ENCODE results near the gene NKAIN2.
"Not testable (repeated sequence)": the region's sequence is repeated elsewhere in the genome, so short reads cannot be mapped to it uniquely, and the experiment has no call there.

The NKAIN2 gene

DNA sequence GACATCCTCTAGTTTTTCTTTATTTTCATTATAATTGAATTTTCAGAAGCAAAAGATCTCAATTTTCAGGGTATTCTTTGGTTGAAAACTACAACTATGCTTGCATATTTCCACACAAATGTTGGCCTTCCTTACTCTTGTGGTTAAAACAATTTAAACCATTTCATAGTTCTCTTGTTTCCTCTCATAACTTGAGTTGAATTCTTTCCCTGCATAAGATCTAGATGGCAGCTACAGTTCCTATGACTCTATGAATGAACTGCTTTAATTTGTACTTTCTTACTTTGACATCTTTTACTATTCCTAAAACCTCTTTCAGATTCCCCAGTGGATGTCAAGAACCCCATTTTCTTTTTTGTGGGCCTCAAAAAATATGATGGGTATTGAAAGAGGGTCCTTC lies 564.5 kb downstream of the NKAIN2 start:
- H3K9ac ChIP-seq (ENCODE audit: low read length): no peak overlapping the region
- H3K27me3 ChIP-seq (ENCODE audit: control insufficient read depth, insufficient read depth, low read length): no peaks in the 10 kb centered on the region
- no peaks in the 10 kb centered on the region for H3K36me3 ChIP-seq (ENCODE audit: control insufficient read depth, low read depth, low read length)
- H3K4me1 ChIP-seq (ENCODE audit: control insufficient read depth, low read depth, low read length): no peaks in the 10 kb centered on the region
- H3K4me3 ChIP-seq (ENCODE audit: low read length): no peak overlapping the region
- no peak overlapping the region for H3K27ac ChIP-seq (ENCODE audit: low read length)
- no peaks in the 10 kb centered on the region for H3K9me3 ChIP-seq (ENCODE audit: control insufficient read depth, low read depth, low read length)

DNA sequence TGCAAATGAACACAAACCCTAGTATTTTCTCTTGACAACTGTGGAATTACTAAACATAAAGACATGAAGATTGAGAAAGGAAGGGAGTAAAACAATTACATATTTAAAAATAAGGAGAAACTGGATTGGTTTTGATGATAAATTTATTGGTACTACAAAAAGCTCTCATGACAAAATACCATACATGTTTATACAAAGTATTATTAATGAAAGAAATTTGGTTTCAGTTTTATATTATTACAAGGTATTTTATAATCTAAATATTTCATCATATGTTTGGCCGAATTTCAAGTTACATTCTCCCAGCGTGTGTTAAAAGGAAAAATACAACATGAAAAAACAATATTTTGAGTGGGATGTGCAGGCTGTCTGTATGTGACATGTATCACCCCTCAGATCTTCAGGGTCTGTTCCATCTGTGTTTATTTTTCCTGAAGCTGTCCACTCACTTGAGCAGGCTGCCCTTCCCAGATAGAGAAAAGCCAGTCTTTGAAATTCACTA lies 568.4 kb downstream of the NKAIN2 start:
- no peaks in the 10 kb centered on the region for H3K36me3 ChIP-seq (ENCODE audit: control insufficient read depth, low read depth, low read length)
- no peak overlapping the region for H3K27ac ChIP-seq (ENCODE audit: low read length)
- H3K9ac ChIP-seq (ENCODE audit: low read length): no peak overlapping the region
- no peak overlapping the region for H3K4me3 ChIP-seq (ENCODE audit: low read length)
- no peaks in the 10 kb centered on the region for H3K9me3 ChIP-seq (ENCODE audit: control insufficient read depth, low read depth, low read length)
- H3K4me1 ChIP-seq (ENCODE audit: control insufficient read depth, low read depth, low read length): no peaks in the 10 kb centered on the region
- H3K27me3 ChIP-seq (ENCODE audit: control insufficient read depth, insufficient read depth, low read length): no peaks in the 10 kb centered on the region

DNA sequence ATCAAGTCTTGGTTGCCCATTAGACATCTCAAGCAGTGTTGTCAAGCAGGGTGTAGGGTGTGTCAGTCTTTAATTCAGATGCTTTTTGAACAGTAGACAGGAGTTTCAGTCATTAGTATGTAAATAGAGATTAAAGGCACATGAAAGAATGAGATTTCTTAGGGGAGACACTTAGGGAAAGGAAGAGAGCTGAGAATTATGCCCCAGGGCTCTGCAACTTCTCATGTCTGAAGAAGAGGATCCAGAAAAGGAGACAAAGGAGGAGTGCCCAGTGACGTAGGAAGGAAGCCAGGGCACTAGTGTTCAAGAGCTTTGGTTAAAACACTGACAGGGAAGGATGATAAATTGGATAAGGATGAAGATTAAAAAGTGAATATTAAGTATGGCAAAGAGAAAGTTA lies 569.7 kb downstream of the NKAIN2 start:
- H3K36me3 ChIP-seq (ENCODE audit: control insufficient read depth, low read depth, low read length): no peaks in the 10 kb centered on the region
- no peak overlapping the region for H3K27ac ChIP-seq (ENCODE audit: low read length)
- H3K9me3 ChIP-seq (ENCODE audit: control insufficient read depth, low read depth, low read length): no peaks in the 10 kb centered on the region
- no peak overlapping the region for H3K9ac ChIP-seq (ENCODE audit: low read length)
- H3K4me1 ChIP-seq (ENCODE audit: control insufficient read depth, low read depth, low read length): no peaks in the 10 kb centered on the region
- H3K4me3 ChIP-seq (ENCODE audit: low read length): no peak overlapping the region
- no peaks in the 10 kb centered on the region for H3K27me3 ChIP-seq (ENCODE audit: control insufficient read depth, insufficient read depth, low read length)

DNA sequence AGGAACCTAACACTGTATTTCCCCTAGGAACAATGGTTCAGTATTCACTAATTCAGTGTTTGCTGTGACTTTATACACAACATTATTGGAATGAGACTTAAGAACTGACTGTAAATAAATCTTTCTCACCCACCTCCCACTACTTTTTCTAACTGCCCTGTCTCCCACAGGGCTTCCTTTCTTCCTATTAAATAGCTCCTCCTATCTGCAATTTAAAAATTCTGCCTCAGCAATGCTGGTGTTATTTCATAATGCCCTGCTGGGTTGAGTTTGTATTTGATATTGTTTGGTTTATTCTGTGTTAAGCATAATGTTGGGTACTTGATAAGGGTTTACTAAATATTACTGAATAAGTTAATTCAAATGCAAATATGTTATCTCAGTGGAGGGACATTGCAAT lies 585.5 kb downstream of the NKAIN2 start:
- H3K27ac ChIP-seq (ENCODE audit: low read length): no peak overlapping the region
- H3K27me3 ChIP-seq (ENCODE audit: control insufficient read depth, insufficient read depth, low read length): no peaks in the 10 kb centered on the region
- peaks cover 5% of the 10 kb centered on the region for H3K4me1 ChIP-seq (ENCODE audit: control insufficient read depth, low read depth, low read length)
- no peak overlapping the region for H3K4me3 ChIP-seq (ENCODE audit: low read length)
- H3K9ac ChIP-seq (ENCODE audit: low read length): no peak overlapping the region
- no peaks in the 10 kb centered on the region for H3K9me3 ChIP-seq (ENCODE audit: control insufficient read depth, low read depth, low read length)
- no peaks in the 10 kb centered on the region for H3K36me3 ChIP-seq (ENCODE audit: control insufficient read depth, low read depth, low read length)

DNA sequence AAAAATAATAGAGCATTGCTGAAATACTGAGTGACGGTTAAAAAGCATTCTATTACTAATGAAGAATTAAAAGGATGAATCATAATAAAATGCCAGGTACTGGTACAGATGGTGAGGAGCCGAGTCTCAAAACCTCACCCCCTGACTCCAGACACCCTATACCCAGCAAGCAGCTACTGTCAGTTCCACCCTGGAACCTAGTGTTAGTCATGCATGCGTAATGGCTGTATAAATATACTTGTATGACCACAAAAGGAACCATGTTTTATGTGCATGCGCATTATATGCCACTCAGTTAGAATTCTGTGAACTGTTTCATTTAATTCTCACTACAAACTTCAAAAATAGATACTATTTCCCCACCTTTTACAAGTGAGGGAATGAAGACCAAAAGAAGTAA lies 589.9 kb downstream of the NKAIN2 start:
- no peaks in the 10 kb centered on the region for H3K9me3 ChIP-seq (ENCODE audit: control insufficient read depth, low read depth, low read length)
- no peak overlapping the region for H3K27ac ChIP-seq (ENCODE audit: low read length)
- H3K4me1 ChIP-seq (ENCODE audit: control insufficient read depth, low read depth, low read length): peaks cover 5% of the 10 kb centered on the region
- no peaks in the 10 kb centered on the region for H3K27me3 ChIP-seq (ENCODE audit: control insufficient read depth, insufficient read depth, low read length)
- no peak overlapping the region for H3K9ac ChIP-seq (ENCODE audit: low read length)
- no peaks in the 10 kb centered on the region for H3K36me3 ChIP-seq (ENCODE audit: control insufficient read depth, low read depth, low read length)
- H3K4me3 ChIP-seq (ENCODE audit: low read length): no peak overlapping the region

DNA sequence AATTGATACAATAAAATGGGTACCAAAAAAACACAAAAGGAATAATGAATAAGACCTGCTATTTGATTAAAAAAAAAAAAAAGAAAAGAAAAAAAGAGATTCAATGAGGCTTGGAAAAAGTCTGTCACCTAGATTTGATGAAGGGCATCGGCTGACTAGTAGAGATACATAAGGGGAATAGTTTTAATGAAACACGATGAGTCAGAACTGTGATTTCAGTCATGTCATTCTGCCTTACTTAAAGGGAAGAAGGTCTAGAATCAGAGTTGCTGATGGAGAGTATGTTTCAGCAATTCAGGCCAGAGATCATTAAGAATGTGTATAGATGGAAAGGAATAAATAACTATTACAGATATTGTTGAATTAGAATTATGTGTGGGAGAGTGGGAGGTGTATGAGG lies 592.7 kb downstream of the NKAIN2 start:
- Histone ChIP-seq H3K27me3 (ENCODE audit: control insufficient read depth, insufficient read depth, low read length) (no peaks in the 10 kb centered on the region), H3K9me3 (ENCODE audit: control insufficient read depth, low read depth, low read length) (no peaks in the 10 kb centered on the region), H3K9ac (ENCODE audit: low read length) (no peak overlapping the region), H3K4me1 (ENCODE audit: control insufficient read depth, low read depth, low read length) (no peaks in the 10 kb centered on the region), H3K36me3 (ENCODE audit: control insufficient read depth, low read depth, low read length) (no peaks in the 10 kb centered on the region), H3K27ac (ENCODE audit: low read length) (no peak overlapping the region), H3K4me3 (ENCODE audit: low read length) (no peak overlapping the region)

DNA sequence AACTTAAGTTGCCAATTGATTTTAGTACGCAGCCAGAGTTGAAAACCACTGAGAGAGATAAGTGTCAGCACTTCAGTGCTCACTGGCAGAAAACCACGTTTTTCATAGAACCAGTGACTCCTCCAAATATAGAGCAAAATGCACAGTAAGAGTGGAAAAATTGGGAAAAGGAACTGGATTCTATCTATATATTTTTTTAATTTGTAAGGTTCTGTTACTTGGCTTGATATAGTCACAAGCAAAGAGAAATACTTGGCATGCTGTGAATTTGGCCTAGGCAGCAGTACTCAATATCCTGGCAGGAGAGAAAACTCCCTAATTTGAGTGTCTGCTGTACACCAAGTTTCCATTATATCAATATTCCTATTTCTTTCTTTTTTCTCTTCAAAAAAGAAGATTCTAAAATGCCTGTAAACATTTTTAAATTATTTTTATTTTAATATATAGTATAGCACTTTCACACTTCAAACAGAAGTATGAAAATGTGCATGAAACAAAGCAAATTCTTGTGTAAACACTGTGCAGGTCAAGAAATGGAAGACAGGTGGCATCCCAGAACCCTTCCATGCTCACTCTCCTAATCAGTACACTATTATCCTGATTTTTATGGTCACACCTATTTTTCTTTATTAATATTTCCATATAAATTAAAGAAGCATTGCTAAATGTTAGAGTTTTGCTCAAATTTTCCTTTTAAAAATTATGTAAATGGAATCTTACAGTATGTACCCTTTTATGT lies 596.8 kb downstream of the NKAIN2 start:
- Histone ChIP-seq H3K9me3 (ENCODE audit: control insufficient read depth, low read depth, low read length) (no peaks in the 10 kb centered on the region), H3K4me1 (ENCODE audit: control insufficient read depth, low read depth, low read length) (no peaks in the 10 kb centered on the region), H3K36me3 (ENCODE audit: control insufficient read depth, low read depth, low read length) (no peaks in the 10 kb centered on the region), H3K27me3 (ENCODE audit: control insufficient read depth, insufficient read depth, low read length) (no peaks in the 10 kb centered on the region), H3K9ac (ENCODE audit: low read length) (no peak overlapping the region), H3K27ac (ENCODE audit: low read length) (no peak overlapping the region), H3K4me3 (ENCODE audit: low read length) (no peak overlapping the region)

DNA sequence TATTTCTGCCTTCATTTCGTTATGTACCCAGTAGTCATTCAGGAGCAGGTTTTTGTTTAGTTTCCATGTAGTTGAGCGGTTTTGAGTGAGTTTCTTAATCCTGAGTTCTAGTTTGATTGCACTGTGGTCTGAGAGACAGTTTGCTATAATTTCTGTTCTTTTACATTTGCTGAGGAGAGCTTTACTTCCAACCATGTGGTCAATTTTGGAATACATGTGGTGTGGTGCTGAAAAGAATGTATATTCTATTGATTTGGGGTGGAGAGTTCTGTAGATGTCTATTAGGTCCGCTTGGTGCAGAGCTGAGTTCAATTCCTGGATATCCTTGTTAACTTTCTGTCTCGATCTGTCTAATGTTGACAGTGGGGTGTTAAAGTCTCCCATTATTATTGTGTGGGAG lies 606.8 kb downstream of the NKAIN2 start:
- H3K9me3 ChIP-seq (ENCODE audit: control insufficient read depth, low read depth, low read length); H3K9ac ChIP-seq (ENCODE audit: low read length); H3K4me3 ChIP-seq (ENCODE audit: low read length); H3K4me1 ChIP-seq (ENCODE audit: control insufficient read depth, low read depth, low read length); H3K27me3 ChIP-seq (ENCODE audit: control insufficient read depth, insufficient read depth, low read length); H3K27ac ChIP-seq (ENCODE audit: low read length); H3K36me3 ChIP-seq (ENCODE audit: control insufficient read depth, low read depth, low read length): not testable (repeated sequence)

DNA sequence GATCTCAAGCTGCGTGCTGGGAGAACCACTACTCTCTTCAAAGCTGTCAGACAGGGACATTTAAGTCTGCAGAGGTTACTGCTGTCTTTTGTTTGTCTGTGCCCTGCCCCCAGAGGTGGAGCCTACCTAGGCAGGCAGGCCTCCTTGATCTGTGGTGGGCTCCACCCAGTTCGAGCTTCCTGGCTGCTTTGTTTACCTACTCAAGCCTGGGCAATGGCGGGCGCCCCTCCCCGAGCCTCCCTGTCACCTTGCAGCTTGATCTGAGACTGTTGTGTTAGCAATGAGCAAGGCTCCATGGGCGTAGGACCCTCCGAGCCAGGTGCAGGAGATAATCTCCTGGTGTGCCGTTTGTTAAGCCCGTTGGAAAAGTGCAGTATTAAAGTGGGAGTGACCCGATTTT lies 609.0 kb downstream of the NKAIN2 start:
- not testable (repeated sequence) for H3K4me1 ChIP-seq (ENCODE audit: control insufficient read depth, low read depth, low read length); H3K9ac ChIP-seq (ENCODE audit: low read length); H3K36me3 ChIP-seq (ENCODE audit: control insufficient read depth, low read depth, low read length); H3K4me3 ChIP-seq (ENCODE audit: low read length); H3K27ac ChIP-seq (ENCODE audit: low read length); H3K27me3 ChIP-seq (ENCODE audit: control insufficient read depth, insufficient read depth, low read length); H3K9me3 ChIP-seq (ENCODE audit: control insufficient read depth, low read depth, low read length)

DNA sequence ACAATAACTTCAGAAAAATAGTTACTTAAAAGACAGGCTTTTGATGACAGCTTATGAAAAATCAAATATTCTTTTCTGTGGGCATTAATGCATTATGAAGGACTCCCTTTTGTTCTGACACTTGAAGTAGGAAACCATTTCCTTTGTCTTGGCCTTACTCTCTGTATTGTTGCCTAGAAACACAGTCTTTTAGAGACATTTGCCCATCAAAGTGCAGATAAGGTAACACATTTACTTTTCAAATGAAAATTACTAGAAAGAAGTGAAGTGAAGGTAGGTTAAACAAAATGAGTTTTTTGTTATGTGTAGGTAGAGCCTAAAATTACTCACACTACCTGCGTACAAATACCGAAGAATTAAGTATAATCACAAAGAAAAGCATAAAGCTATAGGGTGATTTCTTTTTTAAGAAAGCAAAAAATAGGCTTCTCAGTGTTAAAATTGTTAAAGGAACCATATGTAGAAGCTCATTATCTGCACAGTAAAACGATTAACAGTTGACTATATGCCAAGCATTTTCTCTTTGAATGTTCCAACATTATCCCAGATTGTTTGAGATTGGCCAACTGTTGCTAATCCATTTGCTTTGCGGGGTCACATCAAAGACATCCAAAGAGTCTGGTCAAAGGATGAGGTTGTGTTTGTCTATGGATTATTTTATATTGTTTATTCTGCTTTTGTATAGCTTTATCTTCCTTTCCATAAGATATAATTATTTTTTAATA lies 616.6 kb downstream of the NKAIN2 start:
- Histone ChIP-seq H3K9me3 (ENCODE audit: control insufficient read depth, low read depth, low read length) (no peaks in the 10 kb centered on the region), H3K9ac (ENCODE audit: low read length) (no peak overlapping the region), H3K4me3 (ENCODE audit: low read length) (no peak overlapping the region), H3K4me1 (ENCODE audit: control insufficient read depth, low read depth, low read length) (peaks cover 7% of the 10 kb centered on the region), H3K27ac (ENCODE audit: low read length) (no peak overlapping the region), H3K36me3 (ENCODE audit: control insufficient read depth, low read depth, low read length) (no peaks in the 10 kb centered on the region), H3K27me3 (ENCODE audit: control insufficient read depth, insufficient read depth, low read length) (no peaks in the 10 kb centered on the region)

DNA sequence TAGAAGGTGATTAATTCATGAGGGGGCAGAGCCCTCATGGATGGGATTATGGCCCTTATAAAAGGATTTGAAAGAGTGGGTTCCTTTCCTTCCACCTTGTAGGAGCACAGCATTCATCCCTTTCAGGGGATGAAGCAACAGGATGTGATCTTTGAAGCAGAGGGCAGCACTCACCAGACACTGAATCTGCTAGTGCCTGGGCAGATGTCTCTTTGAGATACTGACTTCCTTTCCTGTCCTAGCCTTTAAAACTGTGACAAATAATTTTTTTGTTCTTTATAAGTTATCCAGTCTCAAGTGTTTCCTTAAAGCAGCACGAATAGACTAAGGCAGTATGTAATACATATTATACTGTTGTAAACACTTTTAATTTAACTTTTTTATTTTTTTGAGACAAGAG lies 620.0 kb downstream of the NKAIN2 start:
- H3K27ac ChIP-seq (ENCODE audit: low read length): no peak overlapping the region
- H3K36me3 ChIP-seq (ENCODE audit: control insufficient read depth, low read depth, low read length): no peaks in the 10 kb centered on the region
- H3K27me3 ChIP-seq (ENCODE audit: control insufficient read depth, insufficient read depth, low read length): no peaks in the 10 kb centered on the region
- H3K4me3 ChIP-seq (ENCODE audit: low read length): no peak overlapping the region
- H3K4me1 ChIP-seq (ENCODE audit: control insufficient read depth, low read depth, low read length): peaks cover 7% of the 10 kb centered on the region
- H3K9me3 ChIP-seq (ENCODE audit: control insufficient read depth, low read depth, low read length): no peaks in the 10 kb centered on the region
- H3K9ac ChIP-seq (ENCODE audit: low read length): no peak overlapping the region
